Thyroid gland (tissue), 4 donors: ENCODE results near the gene VSX1.

Source experiments
- CTCF ChIP-seq, 6 experiments: fragments of 200-600 bp in 3 of 6; fragments of 450-650 bp in 3 of 6; sonication (generic) in 3 of 6; IDR thresholded peaks; one replicate each; pipeline ENCODE4 v1.5.1; 2016 to 2019; ENCODE audit warnings: antibody characterized with exemption in 6 of 6, mild to moderate bottlenecking in 2 of 6, inconsistent platforms in 1 of 6, moderate library complexity in 1 of 6
- POLR2A ChIP-seq, 2 donors: fragments of 450-650 bp; IDR thresholded peaks; one replicate each; pipeline ENCODE4 v1.6.1; 2017; ENCODE audit warnings: antibody characterized with exemption in 2 of 2, mild to moderate bottlenecking in 2 of 2, moderate library complexity in 1 of 2

- TF ChIP-seq CTCF (IDR thresholded peaks at IDR 0.05) (no peak), POLR2A (IDR thresholded peaks at IDR 0.05) (no peak)
Measured at GRCh38 chr20:25054096-25054820, 27.7 kb downstream of the VSX1 start.
